ENCODE data around the gene TFDP2.

Gene TFDP2

GRCh38 chr3:142064454-142064853, 84.9 kb downstream of the TFDP2 start:
- Mint-ChIP-seq H3K36me3 (peaks cover 7% of the 10 kb centered on the region), H3K27ac (no peak overlapping the region)

GRCh38 chr3:142057331-142057725, 92.0 kb downstream of the TFDP2 start:
- no peaks in the 10 kb centered on the region for H3K27me3 Mint-ChIP-seq
- H3K4me3 Mint-ChIP-seq = no peak overlapping the region
- peaks cover 17% of the 10 kb centered on the region for H3K36me3 Mint-ChIP-seq
- ATAC-seq = no peak
- peaks cover 4% of the 10 kb centered on the region for H3K9me3 Mint-ChIP-seq
- no peaks in the 10 kb centered on the region for H3K4me1 Mint-ChIP-seq
- H3K27ac Mint-ChIP-seq = no peak overlapping the region

More at GRCh38 chr3:142064454-142064853, 84.9 kb downstream of the TFDP2 start:
- no peaks in the 10 kb centered on the region for H3K4me1 Mint-ChIP-seq
- no peak overlapping the region for H3K4me3 Mint-ChIP-seq
- no peak for ATAC-seq
- H3K27me3 Mint-ChIP-seq = no peaks in the 10 kb centered on the region
- no peaks in the 10 kb centered on the region for H3K9me3 Mint-ChIP-seq

GRCh38 chr3:142056656-142057330, 92.6 kb downstream of the TFDP2 start:
- Mint-ChIP-seq H3K4me1 (no peaks in the 10 kb centered on the region), H3K27ac (no peak overlapping the region), H3K4me3 (no peak overlapping the region), H3K27me3 (no peaks in the 10 kb centered on the region), H3K36me3 (peaks cover 18% of the 10 kb centered on the region), H3K9me3 (peaks cover 4% of the 10 kb centered on the region)
- ATAC-seq = no peak

- ATAC-seq = no peak
- no peak overlapping the region for H3K27ac Mint-ChIP-seq
- H3K9me3 Mint-ChIP-seq = peaks cover 4% of the 10 kb centered on the region
- H3K27me3 Mint-ChIP-seq = no peaks in the 10 kb centered on the region
- peaks cover 24% of the 10 kb centered on the region for H3K36me3 Mint-ChIP-seq
- no peaks in the 10 kb centered on the region for H3K4me1 Mint-ChIP-seq
- no peak overlapping the region for H3K4me3 Mint-ChIP-seq
Measured at GRCh38 chr3:142053835-142054234, 95.5 kb downstream of the TFDP2 start.

GRCh38 chr3:142053244-142053643, 96.1 kb downstream of the TFDP2 start:
- H3K4me1 Mint-ChIP-seq = no peaks in the 10 kb centered on the region
- ATAC-seq = no peak
- no peak overlapping the region for H3K4me3 Mint-ChIP-seq
- no peak overlapping the region for H3K27ac Mint-ChIP-seq
- peaks cover 24% of the 10 kb centered on the region for H3K36me3 Mint-ChIP-seq
- H3K9me3 Mint-ChIP-seq = peaks cover 4% of the 10 kb centered on the region
- H3K27me3 Mint-ChIP-seq = no peaks in the 10 kb centered on the region

GRCh38 chr3:142051351-142051750, 98.0 kb downstream of the TFDP2 start:
- no peak for ATAC-seq
- Mint-ChIP-seq H3K4me1 (no peaks in the 10 kb centered on the region), H3K27me3 (no peaks in the 10 kb centered on the region), H3K9me3 (peaks cover 4% of the 10 kb centered on the region), H3K4me3 (no peak overlapping the region), H3K27ac (no peak overlapping the region), H3K36me3 (peaks cover 24% of the 10 kb centered on the region)

GRCh38 chr3:142047021-142047369, 102.3 kb downstream of the TFDP2 start:
- Mint-ChIP-seq H3K4me1 (no peaks in the 10 kb centered on the region), H3K9me3 (no peaks in the 10 kb centered on the region), H3K36me3 (peaks cover 18% of the 10 kb centered on the region), H3K27me3 (no peaks in the 10 kb centered on the region), H3K27ac (no peak overlapping the region), H3K4me3 (no peak overlapping the region)
- no peak for ATAC-seq

- H3K4me3 Mint-ChIP-seq = no peak overlapping the region
- no peaks in the 10 kb centered on the region for H3K4me1 Mint-ChIP-seq
- H3K27ac Mint-ChIP-seq = no peak overlapping the region
- no peak for ATAC-seq
- peaks cover 12% of the 10 kb centered on the region for H3K36me3 Mint-ChIP-seq
- no peaks in the 10 kb centered on the region for H3K27me3 Mint-ChIP-seq
- H3K9me3 Mint-ChIP-seq = no peaks in the 10 kb centered on the region
Measured at GRCh38 chr3:142046320-142047020, 102.9 kb downstream of the TFDP2 start.

- H3K36me3 Mint-ChIP-seq = peaks cover 7% of the 10 kb centered on the region
Measured at GRCh38 chr3:142040941-142041491, 108.3 kb downstream of the TFDP2 start.

GRCh38 chr3:142035308-142035922, 113.9 kb downstream of the TFDP2 start:
- Mint-ChIP-seq H3K27me3 (no peaks in the 10 kb centered on the region), H3K4me1 (peaks cover 6% of the 10 kb centered on the region), H3K4me3 (no peak overlapping the region), H3K9me3 (peaks cover 4% of the 10 kb centered on the region), H3K36me3 (no peaks in the 10 kb centered on the region), H3K27ac (no peak overlapping the region)
- ATAC-seq = no peak

More at GRCh38 chr3:142040941-142041491, 108.3 kb downstream of the TFDP2 start:
- Mint-ChIP-seq H3K9me3 (no peaks in the 10 kb centered on the region), H3K4me1 (no peaks in the 10 kb centered on the region), H3K27me3 (no peaks in the 10 kb centered on the region), H3K4me3 (no peak overlapping the region), H3K27ac (no peak overlapping the region)
- no peak for ATAC-seq

- no peak overlapping the region for H3K4me3 Mint-ChIP-seq
- H3K4me1 Mint-ChIP-seq = peaks cover 6% of the 10 kb centered on the region
- H3K27me3 Mint-ChIP-seq = no peaks in the 10 kb centered on the region
- H3K27ac Mint-ChIP-seq = no peak overlapping the region
- peaks cover 4% of the 10 kb centered on the region for H3K9me3 Mint-ChIP-seq
- no peak for ATAC-seq
- no peaks in the 10 kb centered on the region for H3K36me3 Mint-ChIP-seq
Measured at GRCh38 chr3:142033292-142033691, 116.1 kb downstream of the TFDP2 start.

GRCh38 chr3:142031575-142031974, 117.8 kb downstream of the TFDP2 start:
- H3K36me3 Mint-ChIP-seq = no peaks in the 10 kb centered on the region
- ATAC-seq = no peak
- peaks cover 10% of the 10 kb centered on the region for H3K4me1 Mint-ChIP-seq
- H3K4me3 Mint-ChIP-seq = no peak overlapping the region
- H3K27ac Mint-ChIP-seq = no peak overlapping the region
- peaks cover 4% of the 10 kb centered on the region for H3K9me3 Mint-ChIP-seq
- H3K27me3 Mint-ChIP-seq = no peaks in the 10 kb centered on the region

GRCh38 chr3:142029791-142030190, 119.6 kb downstream of the TFDP2 start:
- H3K9me3 Mint-ChIP-seq = peaks cover 4% of the 10 kb centered on the region
- no peaks in the 10 kb centered on the region for H3K36me3 Mint-ChIP-seq
- no peak overlapping the region for H3K27ac Mint-ChIP-seq
- H3K4me1 Mint-ChIP-seq = peaks cover 13% of the 10 kb centered on the region
- no peak overlapping the region for H3K4me3 Mint-ChIP-seq
- H3K27me3 Mint-ChIP-seq = no peaks in the 10 kb centered on the region
- no peak for ATAC-seq

- ATAC-seq = peak; percentile 70
- Mint-ChIP-seq H3K36me3 (no peaks in the 10 kb centered on the region), H3K27ac (peak overlapping the region; percentile 79), H3K4me1 (peaks cover 13% of the 10 kb centered on the region), H3K27me3 (no peaks in the 10 kb centered on the region), H3K4me3 (no peak overlapping the region), H3K9me3 (peaks cover 4% of the 10 kb centered on the region)
Measured at GRCh38 chr3:142029052-142029642, 120.2 kb downstream of the TFDP2 start.

- peak overlapping the region; percentile 79 for H3K27ac Mint-ChIP-seq
- ATAC-seq = peak; percentile 78
- H3K4me3 Mint-ChIP-seq = peak overlapping the region; percentile 86
- peaks cover 4% of the 10 kb centered on the region for H3K9me3 Mint-ChIP-seq
- peaks cover 13% of the 10 kb centered on the region for H3K4me1 Mint-ChIP-seq
- H3K36me3 Mint-ChIP-seq = no peaks in the 10 kb centered on the region
- H3K27me3 Mint-ChIP-seq = no peaks in the 10 kb centered on the region
Measured at GRCh38 chr3:142028243-142028777, 121.0 kb downstream of the TFDP2 start.
